Colonic mucosa (tissue), 4 donors: Measurements from ENCODE around the gene ADAM22. TPM values are rescaled to one million over a fixed set of nuclear protein-coding genes. Genes with fewer than 3 reads are reported as not detected.
"Not testable (repeated sequence)": the region's sequence is repeated elsewhere in the genome, so short reads cannot be mapped to it uniquely, and the experiment has no call there.

ENCODE experiments used
- DNase-seq: peaks from one replicate; pipeline ENCODE4 v3.0.0-alpha.2; 2020
- H3K27ac ChIP-seq: fragments of 200-600 bp; one replicate; pipeline ENCODE4 v1.8.0; 2021
- H3K27me3 ChIP-seq: fragments of 200-600 bp; one replicate; pipeline ENCODE4 v1.8.0; 2021
- H3K36me3 ChIP-seq: fragments of 200-600 bp; one replicate; pipeline ENCODE4 v1.8.0; 2021
- H3K4me1 ChIP-seq: fragments of 200-600 bp; one replicate; pipeline ENCODE4 v1.8.0; 2021; ENCODE audit warnings: mild to moderate bottlenecking
- H3K4me3 ChIP-seq: fragments of 200-600 bp; one replicate; pipeline ENCODE4 v1.8.0; 2021
- H3K9ac ChIP-seq, 2 donors: one replicate each; pipeline ENCODE4 v1.7.0; 2013; ENCODE audit warnings: control low read depth in 2 of 2, low read depth in 2 of 2, low read length in 2 of 2
- H3K9me3 ChIP-seq: fragments of 200-600 bp; one replicate; pipeline ENCODE4 v1.8.0; 2021
- CTCF ChIP-seq: fragments of 200-600 bp; IDR thresholded peaks from one replicate; pipeline ENCODE4 v1.8.0; 2022; ENCODE audit warnings: antibody characterized with exemption, mild to moderate bottlenecking
- intact Hi-C: fragments of 100-400 bp; cut with DNase I; formaldehyde crosslinking; loops from one replicate; pipeline ENCODE4 v1.14.1; 2022
- total RNA-seq, 2 donors: library from RNA; stranded (reverse); fragmentation: NEBNext Ultra II Directional in 1 of 2; extraction: Animal tissue kit (Norgen Biotek cat#: 25700) in 1 of 2; gene quantifications; one replicate each; pipeline ENCODE4 v1.2.1, GENCODE V29; 2021
- donor health status: healthy.
- donor health status: DM: no; HTN: no; CAD: no.
- donor health status: DM: no; HTN: no; CAD: no.

The ADAM22 gene
- total RNA-seq, 2 donors from 2014 or later: 2.6 to 2.8 TPM

- Histone ChIP-seq H3K36me3 (no peaks in the 10 kb centered on the region), H3K4me1 (no peaks in the 10 kb centered on the region), H3K27ac (no peak overlapping the region), H3K4me3 (no peak overlapping the region), H3K9ac (no peak overlapping the region), H3K9me3 (no peaks in the 10 kb centered on the region), H3K27me3 (no peaks in the 10 kb centered on the region)
- TF ChIP-seq CTCF: no peak
- no peak for DNase-seq
- intact Hi-C loops: no loop called here
These were observed 21.9 kb upstream of the ADAM22 start for GRCh38 chr7:87912121-87912520.

GRCh38 chr7:87918740-87919139 lies 15.3 kb upstream of the ADAM22 start:
- no peak for TF ChIP-seq CTCF
- H3K27ac ChIP-seq: no peak overlapping the region
- intact Hi-C loops: no loop called here
- no peaks in the 10 kb centered on the region for H3K27me3 ChIP-seq
- no peak for DNase-seq
- H3K4me1 ChIP-seq: no peaks in the 10 kb centered on the region
- H3K36me3 ChIP-seq: no peaks in the 10 kb centered on the region
- no peak overlapping the region for H3K9ac ChIP-seq
- H3K9me3 ChIP-seq: no peaks in the 10 kb centered on the region
- H3K4me3 ChIP-seq: no peak overlapping the region

- TF ChIP-seq CTCF: no peak
- H3K9ac ChIP-seq: no peak overlapping the region
- no peak for DNase-seq
- no peak overlapping the region for H3K27ac ChIP-seq
- H3K4me1 ChIP-seq: no peaks in the 10 kb centered on the region
- H3K4me3 ChIP-seq: no peak overlapping the region
- no peaks in the 10 kb centered on the region for H3K36me3 ChIP-seq
- intact Hi-C loops: no loop called here
- H3K27me3 ChIP-seq: no peaks in the 10 kb centered on the region
- H3K9me3 ChIP-seq: no peaks in the 10 kb centered on the region
These were observed 14.2 kb upstream of the ADAM22 start for GRCh38 chr7:87919875-87920274.

- H3K4me1 ChIP-seq: no peaks in the 10 kb centered on the region
- H3K9me3 ChIP-seq: no peaks in the 10 kb centered on the region
- no peak overlapping the region for H3K9ac ChIP-seq
- no peaks in the 10 kb centered on the region for H3K27me3 ChIP-seq
- no peak overlapping the region for H3K4me3 ChIP-seq
- intact Hi-C loops: no loop called here
- H3K27ac ChIP-seq: no peak overlapping the region
- H3K36me3 ChIP-seq: no peaks in the 10 kb centered on the region
- DNase-seq: no peak
- no peak for TF ChIP-seq CTCF
These were observed 13.5 kb upstream of the ADAM22 start for GRCh38 chr7:87920578-87920977.

GRCh38 chr7:87922759-87923395 lies 11.2 kb upstream of the ADAM22 start:
- H3K36me3 ChIP-seq, H3K27ac ChIP-seq, H3K4me3 ChIP-seq, H3K27me3 ChIP-seq, intact Hi-C loops, H3K9ac ChIP-seq, H3K9me3 ChIP-seq, H3K4me1 ChIP-seq, DNase-seq: not testable (repeated sequence)

- Histone ChIP-seq H3K4me3 (no peak overlapping the region), H3K4me1 (no peaks in the 10 kb centered on the region), H3K27me3 (no peaks in the 10 kb centered on the region), H3K9me3 (no peaks in the 10 kb centered on the region), H3K27ac (no peak overlapping the region), H3K36me3 (no peaks in the 10 kb centered on the region), H3K9ac (no peak overlapping the region)
- DNase-seq: peak; percentile 42
- intact Hi-C loops: no loop called here
- TF ChIP-seq CTCF: no peak
These were observed 7.2 kb upstream of the ADAM22 start for GRCh38 chr7:87926581-87927461.
